Measurements from ENCODE around the gene GUCY1A2.
"Not testable (repeated sequence)": the region's sequence is repeated elsewhere in the genome, so short reads cannot be mapped to it uniquely, and the experiment has no call there.

Gene GUCY1A2

DNA sequence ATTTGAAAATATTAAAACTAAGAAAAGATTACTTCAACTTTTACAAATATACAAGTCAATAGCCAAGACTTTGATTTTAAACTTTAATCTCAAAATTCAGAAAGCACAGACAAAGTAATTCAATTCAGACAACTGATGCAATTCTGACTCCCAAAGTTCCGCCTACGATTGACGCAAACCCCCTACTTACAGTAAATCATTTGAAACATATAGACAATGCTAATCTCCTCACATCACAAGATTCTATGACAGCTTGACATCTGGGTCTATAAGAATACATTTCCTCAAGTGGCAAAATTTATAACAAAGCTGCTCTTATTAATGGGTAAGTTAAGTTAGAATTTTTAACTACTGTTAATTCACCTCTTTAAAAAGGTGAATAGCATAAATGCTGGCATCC is 75.2 kb downstream of the GUCY1A2 start:
- no peak for DNase-seq (ENCODE audit: low read depth in 4 of 4, low spot score in 1 of 4)

DNA sequence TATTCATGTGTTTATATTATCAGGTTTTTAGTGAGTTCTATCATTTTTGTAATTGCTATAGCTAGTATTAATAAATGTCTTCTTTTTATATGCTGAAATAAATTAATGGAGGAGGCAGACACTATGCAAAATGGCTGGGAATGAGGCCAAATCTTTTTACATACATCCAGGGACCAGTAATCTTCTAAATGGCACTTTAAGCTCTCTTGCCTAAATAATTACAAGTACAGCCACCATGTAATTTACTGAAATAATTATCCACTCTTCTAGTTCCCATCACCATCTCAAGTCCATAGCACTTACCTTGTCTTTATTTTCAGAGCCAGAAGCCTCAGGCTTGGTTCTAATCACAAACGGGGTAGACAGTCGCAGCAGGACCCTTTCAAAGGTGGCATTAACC is 79.1 kb downstream of the GUCY1A2 start:
- DNase-seq (ENCODE audit: low read depth in 4 of 4, low spot score in 1 of 4), result no peak

DNA sequence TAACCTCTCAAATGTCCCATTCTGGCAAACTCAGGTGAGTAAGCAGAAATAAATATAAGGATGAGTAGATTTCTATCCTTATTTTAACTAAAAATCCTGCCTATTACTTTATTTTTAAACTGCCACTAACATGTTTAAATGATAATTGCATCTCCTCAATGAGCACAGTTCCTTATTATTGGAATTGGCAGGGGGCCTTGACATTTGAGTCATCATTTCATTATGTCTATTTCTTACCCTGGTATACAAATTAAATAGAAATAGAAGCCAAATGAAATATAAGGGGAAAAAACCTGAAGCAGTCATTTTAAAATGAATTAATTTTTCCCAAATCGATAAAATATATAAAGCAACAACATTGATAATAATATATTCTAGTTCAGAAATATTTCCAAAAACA is 81.2 kb downstream of the GUCY1A2 start:
- DNase-seq (ENCODE audit: low read depth in 4 of 4, low spot score in 1 of 4), result no peak

DNA sequence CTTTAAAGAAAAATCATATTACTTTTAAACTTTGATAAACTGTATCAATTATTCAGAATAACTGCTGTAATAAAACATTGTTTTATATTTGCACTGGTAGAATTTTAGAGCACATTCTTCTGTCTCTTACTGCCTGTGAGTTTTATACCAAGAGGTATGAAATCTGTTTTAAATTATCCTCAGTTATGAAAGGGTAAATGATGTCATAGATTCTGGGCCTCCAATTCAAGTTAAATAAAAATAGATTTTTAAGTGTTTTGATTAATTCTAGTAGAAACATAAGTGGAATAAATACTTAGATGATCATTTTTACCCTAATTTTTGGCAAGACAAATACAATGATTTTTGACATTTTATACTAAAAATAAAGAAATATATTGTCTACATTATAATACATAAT is 93.0 kb downstream of the GUCY1A2 start:
- no peak for DNase-seq (ENCODE audit: low read depth in 4 of 4, low spot score in 1 of 4)

DNA sequence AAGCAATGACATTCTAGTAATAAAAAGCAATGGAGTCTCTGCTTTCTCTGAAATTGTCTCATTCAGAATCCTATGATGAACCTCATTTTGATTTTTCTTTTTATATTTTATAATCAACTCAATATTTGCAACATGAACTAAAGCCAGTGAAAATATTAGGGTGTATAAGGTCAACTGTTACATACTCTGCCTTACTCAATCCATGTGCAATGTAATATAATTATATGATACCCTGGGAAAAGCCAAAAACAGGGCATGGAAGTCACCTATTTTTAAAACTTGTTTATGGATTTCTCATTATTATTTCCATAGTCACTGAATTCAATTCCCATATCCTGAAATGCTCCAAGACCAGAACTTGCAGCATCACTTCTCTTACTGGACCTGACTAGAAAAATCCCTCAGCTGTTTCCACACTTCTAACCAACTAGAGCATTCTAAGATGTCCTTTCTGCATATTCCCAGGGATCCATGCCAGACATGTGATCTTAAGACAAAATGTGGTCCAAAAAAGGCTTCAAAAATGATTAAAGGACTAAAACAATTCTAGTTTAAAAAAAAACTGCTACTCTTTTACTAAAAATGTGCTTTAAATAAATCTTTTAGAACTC is 97.3 kb downstream of the GUCY1A2 start:
- no peak for DNase-seq (ENCODE audit: low read depth in 4 of 4, low spot score in 1 of 4)

DNA sequence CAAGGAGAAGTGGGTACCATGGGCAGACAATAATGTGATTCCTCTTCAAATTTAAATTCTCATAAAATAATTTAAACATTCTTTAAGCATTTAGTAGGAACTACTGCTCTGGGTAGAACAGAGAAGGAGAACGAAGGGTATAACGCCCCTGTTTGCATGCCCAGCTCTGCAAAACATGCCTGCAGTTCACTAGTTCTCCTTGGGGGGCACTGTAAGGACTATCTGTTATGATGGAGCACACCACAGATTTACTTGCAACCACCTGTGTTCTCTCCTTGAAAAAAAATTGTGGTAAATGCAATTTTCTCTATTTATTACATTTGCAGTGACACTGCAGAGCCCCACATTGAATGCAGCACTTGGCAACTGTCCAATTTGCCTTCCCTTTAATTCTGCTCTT is 100.3 kb downstream of the GUCY1A2 start:
- no peak for DNase-seq (ENCODE audit: low read depth in 4 of 4, low spot score in 1 of 4)

DNA sequence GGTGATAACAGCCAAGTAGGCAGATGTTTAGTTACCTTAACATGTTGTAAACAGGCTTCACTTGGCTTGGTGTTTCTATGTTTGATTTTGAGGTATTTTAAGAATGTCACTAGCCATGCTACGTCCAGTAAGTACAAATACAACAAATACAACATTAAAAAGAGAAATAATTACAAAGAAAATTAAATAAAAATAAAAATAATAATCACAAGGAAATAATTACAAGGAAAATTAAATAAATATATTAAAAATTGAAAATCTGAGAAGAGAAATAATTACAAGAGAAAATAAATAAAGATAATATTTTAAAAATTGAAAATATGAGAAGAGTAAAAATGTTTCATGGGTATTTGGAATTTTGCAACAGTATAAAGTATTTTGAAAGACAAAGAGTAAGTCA is 103.9 kb downstream of the GUCY1A2 start:
- DNase-seq (ENCODE audit: low read depth in 4 of 4, low spot score in 1 of 4), result no peak

DNA sequence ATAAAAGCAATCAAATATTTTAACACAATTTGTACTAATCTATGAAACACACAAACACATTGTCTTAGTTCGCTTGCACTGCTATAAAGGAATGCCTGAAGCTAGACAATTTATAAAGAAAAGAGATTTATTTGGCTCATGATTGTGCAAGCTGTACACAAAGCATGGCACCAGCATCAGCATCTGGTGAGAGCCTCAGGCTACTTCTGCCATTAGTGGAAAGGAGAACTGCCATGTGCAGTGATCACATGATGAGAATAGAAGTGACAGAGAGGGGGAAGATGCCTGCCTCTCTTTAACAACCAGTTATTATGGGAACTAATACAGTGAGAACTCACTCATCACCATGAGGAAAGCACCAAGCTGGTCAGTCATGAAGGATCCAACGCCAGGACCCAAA is 105.1 kb downstream of the GUCY1A2 start:
- no peak for DNase-seq (ENCODE audit: low read depth in 4 of 4, low spot score in 1 of 4)

DNA sequence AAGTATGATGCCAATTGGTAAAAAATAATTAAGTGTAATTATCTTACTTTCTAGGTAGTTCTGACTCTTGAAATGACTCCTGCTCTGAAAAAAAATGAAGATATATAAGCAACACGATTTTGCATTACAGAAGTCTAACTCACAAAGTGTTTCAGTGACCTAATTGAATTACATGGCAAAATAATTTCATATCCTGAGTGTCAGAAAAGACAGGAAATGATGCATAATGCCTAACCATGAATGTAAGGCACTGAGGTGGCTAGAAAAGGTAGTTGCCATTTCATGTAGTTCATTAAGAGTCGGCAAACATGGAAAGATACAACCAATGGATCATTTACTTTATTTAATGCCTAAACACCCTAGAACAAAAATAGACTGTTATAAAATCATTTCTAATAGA is 113.5 kb downstream of the GUCY1A2 start:
- no peak for DNase-seq (ENCODE audit: low read depth in 4 of 4, low spot score in 1 of 4)

DNA sequence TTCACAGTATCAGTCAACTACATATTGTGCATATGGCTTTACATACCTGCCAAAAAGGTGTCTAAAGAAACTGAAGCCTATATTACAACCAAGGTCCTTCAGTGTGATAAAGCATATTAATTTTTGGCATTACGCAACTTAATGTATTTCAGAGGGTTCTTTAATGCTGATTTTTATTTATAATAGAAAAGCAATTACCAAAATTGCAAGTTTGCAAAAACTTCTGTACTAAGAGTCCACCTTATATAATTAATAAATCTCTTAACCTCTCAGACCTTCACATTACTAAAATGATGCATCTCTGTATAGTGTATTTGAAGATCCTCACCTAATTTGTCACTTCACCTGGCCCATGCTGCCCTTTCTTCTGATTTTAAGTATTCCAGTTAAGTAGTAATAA is 128.6 kb downstream of the GUCY1A2 start:
- no peak for DNase-seq (ENCODE audit: low read depth in 4 of 4, low spot score in 1 of 4)

DNA sequence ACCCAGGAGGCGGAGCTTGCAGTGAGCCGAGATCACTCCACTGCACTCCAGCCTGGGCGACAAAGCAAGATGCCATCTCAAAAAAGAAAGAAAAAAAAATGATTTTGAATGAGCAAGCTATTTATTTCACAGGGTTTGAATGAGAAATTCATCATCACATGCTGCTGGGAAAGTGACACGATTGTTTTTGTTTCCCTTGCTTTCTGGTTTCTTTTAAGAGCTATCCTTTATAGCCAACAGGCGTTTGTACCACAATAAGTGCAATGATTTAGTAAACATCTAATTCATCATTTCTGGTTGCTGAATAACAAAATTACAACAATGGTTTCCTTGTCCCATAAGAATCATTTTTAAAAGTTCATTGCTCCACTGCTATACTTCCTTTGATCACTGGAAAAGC is 129.9 kb downstream of the GUCY1A2 start:
- DNase-seq (ENCODE audit: low read depth in 4 of 4, low spot score in 1 of 4), result no peak

DNA sequence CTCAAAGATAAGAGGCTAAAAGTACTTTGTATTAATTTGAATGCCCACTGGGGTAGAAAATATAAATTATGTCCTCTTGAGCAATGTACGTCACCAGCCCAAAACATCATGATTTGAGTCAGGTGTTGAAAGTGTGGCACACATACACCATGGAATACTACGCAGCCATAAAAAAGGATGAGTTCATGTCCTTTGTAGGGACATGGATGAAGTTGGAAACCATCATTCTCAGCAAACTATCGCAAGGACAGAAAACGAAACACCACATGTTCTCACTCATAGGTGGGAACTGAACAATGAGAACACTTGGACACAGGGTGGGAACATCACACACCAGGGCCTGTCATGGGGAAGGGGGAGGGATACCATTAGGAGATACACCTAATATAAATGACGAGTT is 134.6 kb downstream of the GUCY1A2 start:
- not testable (repeated sequence) for DNase-seq (ENCODE audit: low read depth in 4 of 4, low spot score in 1 of 4)

DNA sequence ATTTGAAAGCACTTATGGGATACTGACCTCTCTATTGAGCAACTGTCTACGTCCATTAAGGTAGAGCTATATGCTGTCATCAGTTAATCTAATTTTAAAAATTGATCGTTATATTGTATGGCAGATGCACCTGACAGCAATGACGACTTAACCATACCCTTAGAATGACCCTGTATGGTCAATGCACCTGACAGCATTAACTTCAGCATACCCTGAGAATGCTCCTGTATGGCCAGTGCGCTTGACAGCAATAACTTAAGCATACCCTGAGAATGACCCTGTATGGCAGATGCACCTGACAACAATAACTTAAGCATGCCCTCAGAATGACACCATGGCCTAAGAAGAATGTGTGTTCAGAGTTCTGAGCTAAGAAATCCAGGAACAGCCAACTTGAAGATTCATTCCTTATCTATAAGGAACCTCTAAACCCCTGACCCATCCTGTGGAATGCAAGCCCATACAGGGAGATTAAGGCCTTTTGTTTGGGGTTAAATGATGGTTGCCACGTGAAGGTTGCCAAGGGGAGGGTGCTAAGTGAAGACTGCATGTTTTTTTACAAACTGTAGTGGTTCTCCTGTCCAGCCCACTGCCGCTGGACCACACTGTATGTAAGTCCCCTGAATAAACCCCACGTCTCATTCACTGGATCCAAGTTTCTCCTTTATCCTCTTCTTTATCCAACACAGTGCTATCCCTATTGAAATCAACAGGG is 138.3 kb downstream of the GUCY1A2 start:
- no peak for DNase-seq (ENCODE audit: low read depth in 4 of 4, low spot score in 1 of 4)

DNA sequence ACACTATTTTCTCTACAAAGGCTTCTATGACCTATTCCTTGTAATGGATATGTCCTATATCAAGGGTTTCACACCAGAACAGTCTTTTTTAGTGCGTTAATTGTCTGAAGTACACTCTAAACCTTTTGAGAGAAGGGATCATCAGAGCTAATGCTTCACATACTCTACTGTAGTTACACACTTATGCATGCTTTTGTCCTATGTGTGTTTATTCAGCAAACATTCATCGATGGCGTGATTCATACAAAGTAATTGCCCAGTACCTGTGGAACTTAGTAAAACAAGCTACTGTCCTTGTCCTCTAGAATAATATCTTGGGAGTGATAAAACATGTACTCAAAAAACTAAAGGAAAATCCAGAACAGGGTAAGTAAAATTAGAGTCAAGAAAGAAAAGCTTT is 139.2 kb downstream of the GUCY1A2 start:
- DNase-seq (ENCODE audit: low read depth in 4 of 4, low spot score in 1 of 4), result no peak

DNA sequence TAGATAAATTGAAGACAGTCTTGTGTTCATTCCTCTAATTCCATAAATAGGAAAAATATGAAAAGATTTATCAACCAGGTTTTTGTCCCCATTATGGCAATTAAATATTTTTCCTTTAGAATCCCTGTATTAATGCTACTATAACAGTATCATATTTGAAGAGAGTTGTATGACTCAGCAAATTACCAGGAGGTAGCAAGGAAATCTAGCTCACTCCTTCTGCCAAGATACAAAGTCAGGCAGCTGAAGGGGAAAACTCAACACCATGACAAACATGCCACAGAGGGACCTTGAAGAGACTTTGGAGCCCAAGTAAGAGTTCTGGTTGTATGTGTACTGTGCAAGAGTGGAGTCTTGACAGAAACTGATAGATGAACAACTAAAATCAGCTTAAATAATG is 143.3 kb downstream of the GUCY1A2 start:
- no peak for DNase-seq (ENCODE audit: low read depth in 4 of 4, low spot score in 1 of 4)

DNA sequence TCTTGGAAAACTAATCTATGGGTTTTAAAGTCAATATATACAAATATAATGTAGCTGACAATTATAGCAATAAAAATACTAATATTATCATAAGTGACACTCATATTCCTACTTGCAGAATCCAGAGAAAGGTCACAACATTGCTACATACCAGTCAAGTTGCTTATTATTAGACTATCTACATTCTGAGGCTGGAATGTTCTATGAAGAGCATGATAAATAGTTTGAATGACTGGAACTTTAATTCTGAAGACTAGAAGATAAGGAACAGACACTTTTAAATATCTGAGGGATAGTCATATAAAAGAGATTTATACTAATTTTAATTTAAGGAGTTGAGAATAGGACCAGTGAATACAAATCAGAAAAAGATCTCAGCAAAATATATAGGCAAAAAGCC is 146.0 kb downstream of the GUCY1A2 start:
- DNase-seq (ENCODE audit: low read depth in 4 of 4, low spot score in 1 of 4), result no peak

DNA sequence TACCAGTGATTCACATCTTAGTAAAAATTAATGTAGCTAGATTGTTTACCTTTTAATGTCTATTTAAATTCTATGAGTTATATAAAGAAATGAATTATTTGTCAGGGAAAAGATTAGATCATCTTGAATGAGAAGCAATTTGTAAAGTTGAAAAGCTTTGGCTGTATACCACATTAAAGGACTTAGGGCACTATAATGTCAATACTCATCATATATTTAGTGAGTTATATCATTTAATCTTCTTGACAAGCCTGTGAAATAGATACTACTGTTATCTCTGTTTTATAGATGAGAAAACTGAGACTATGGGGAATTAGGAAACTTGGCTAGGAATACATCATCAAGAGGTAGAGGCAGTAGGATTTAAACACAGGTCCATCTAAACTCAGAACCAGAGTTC is 160.1 kb downstream of the GUCY1A2 start:
- no peak for DNase-seq (ENCODE audit: low read depth in 4 of 4, low spot score in 1 of 4)

DNA sequence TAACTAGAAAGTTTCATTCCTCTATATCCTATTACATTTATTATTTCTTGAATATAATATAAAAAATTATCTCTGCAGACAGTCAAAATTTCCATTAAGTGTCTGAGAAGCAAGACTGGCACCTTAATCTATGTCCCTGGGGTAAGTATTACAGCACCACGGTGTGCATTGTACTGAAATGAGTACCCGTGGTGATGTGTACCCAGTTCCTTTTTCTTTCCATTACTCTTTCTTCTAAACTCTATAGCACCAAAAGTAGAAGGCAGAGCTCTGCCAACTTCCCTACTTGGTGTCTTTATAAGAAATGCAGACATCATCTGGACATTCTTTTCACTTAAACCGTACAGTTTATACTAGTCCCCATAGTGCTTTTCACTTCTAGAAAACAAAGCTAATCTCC is 161.7 kb downstream of the GUCY1A2 start:
- no peak for DNase-seq (ENCODE audit: low read depth in 4 of 4, low spot score in 1 of 4)

DNA sequence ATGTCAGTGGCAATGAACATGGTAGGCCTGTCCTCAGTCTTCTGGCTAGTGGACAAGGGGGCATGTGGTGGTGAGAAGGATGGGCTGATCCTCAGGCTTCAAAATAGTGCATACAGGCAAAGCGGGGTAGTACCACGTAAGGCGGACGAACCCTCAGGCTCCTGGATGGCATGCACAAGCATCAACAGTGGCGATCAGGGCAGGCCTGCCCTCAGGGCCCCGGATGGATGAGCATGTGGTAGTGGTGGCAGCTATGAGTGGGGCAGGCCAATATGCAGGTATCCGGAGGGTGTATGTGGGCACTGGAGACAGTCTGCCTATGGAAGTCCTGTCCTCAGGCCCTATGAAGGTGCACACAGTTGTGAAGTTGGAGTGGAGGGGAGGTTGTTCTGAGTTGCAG is 163.8 kb downstream of the GUCY1A2 start:
- no peak for DNase-seq (ENCODE audit: low read depth in 4 of 4, low spot score in 1 of 4)

DNA sequence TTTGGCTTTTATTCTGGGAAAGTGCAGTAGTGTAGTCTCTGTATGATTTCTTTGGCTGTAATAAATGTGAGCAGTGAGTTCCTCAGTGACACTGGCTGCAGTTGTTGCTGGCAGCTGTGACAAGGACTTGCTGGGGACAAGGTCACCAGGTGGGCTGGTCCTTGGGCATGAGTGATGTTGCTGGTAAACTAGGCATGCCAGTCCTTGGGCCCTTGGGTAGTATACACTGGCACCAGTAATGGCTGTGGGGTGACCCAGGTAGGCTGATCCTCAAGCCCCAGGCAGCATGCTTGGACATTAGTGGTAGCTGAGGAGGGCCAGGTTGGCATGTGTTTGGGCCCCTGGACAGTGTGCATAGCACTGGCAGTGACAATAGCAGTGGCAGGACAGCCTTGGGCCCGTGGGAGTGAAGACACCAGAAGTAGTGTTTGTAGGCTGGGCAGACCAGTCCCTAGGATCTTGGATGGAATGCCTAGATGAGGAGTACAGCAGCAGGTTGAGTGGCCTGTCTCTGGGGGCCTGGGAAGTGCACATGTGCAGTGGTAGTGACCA is 164.3 kb downstream of the GUCY1A2 start:
- DNase-seq (ENCODE audit: low read depth in 4 of 4, low spot score in 1 of 4), result no peak

DNA sequence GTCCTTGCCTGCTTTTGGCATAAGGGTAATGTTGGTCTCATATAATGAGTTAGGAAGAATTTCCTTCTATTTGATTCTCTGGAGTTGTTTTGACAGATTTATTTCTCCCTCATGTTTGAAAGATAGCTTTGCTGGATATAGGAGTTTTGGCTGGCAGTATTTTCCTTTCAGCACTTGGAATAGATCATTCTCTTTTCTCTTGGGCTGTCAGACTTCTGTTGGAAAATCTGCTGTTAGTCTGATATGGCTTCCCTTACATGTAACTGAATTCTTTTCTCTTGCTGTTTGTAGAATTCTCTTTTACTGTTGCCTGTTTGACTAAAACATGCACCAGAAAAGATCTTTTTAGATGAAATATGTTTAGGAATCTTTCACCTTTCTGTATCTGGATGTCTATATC is 165.5 kb downstream of the GUCY1A2 start:
- no peak for DNase-seq (ENCODE audit: low read depth in 4 of 4, low spot score in 1 of 4)

DNA sequence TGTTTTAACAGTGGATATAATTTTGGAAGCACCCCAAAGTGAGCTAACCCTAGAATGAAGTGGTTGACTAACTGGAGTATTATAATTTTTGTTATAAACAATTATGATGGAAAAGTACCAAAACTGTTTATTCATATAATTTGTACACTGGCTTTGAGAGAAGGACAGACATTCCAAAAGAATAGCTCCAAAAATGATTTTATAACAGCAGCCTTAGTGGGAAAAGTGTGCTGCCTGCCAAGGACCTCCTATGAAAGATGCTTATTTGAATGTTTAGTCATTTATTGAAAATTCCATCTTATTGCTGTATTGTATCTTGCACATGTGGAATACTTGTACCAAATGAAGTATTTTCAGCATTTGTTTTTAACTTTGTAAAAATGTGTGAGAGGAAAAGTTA is 169.8 kb downstream of the GUCY1A2 start:
- DNase-seq (ENCODE audit: low read depth in 4 of 4, low spot score in 1 of 4), result no peak

DNA sequence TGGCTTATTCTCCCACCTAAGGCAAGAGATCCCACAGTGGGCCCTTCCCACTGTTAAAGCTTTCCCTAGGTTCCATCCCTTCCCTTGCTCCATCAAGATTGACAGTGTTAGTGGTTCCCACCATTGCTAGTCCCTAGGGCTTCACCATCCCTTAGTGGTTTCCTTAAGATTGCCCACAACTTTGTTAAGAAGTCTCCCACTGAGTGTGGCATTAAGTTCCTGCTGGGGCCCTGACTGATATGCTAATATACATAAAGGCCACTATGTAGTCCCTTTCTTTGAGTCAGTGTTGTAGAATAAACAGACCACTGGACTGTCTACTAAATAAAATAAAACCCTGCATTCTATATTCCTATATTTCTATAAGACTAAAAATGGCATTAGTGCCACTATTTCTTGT is 176.1 kb downstream of the GUCY1A2 start:
- no peak for DNase-seq (ENCODE audit: low read depth in 4 of 4, low spot score in 1 of 4)

Data from stimulated activated CD4-positive, alpha-beta T cell treated with anti-CD3 and anti-CD28 coated beads, Interleukin-1b, Interleukin-23, amount 100 ng/mL, for 24 hours (primary cell).